Liver (tissue), 9 donors: ENCODE results near the gene MIR17HG. TPM values are rescaled to one million over a fixed set of nuclear protein-coding genes. Genes with fewer than 3 reads are reported as not detected.

ENCODE experiments used
- DNase-seq: peaks from one replicate; pipeline ENCODE4 v3.0.0-alpha.2; 2017; ENCODE audit warnings: low spot score
- H3K27ac ChIP-seq, 2 donors: one replicate each; pipeline ENCODE4 v1.7.0; 2013; ENCODE audit warnings: inconsistent platforms in 2 of 2, low read length in 2 of 2, control low read depth in 1 of 2, low read depth in 1 of 2, mild to moderate bottlenecking in 1 of 2
- H3K27me3 ChIP-seq, 4 donors: one replicate each; pipeline versions ENCODE4 v1.6.1 to v1.7.0; 2013; ENCODE audit warnings: low read length in 3 of 4, inconsistent platforms in 1 of 4, mild to moderate bottlenecking in 1 of 4, moderate library complexity in 1 of 4; ENCODE audit not compliant: control insufficient read depth in 4 of 4, insufficient read depth in 4 of 4
- H3K36me3 ChIP-seq, 4 donors: one replicate each; pipeline versions ENCODE4 v1.6.1 to v1.7.0; 2013; ENCODE audit warnings: low read length in 3 of 4, mild to moderate bottlenecking in 3 of 4, low read depth in 1 of 4, moderate library complexity in 1 of 4; ENCODE audit not compliant: control insufficient read depth in 4 of 4, insufficient read depth in 3 of 4
- H3K4me1 ChIP-seq, 4 donors: one replicate each; pipeline versions ENCODE4 v1.6.1 to v1.7.0; 2013; ENCODE audit warnings: low read length in 3 of 4, mild to moderate bottlenecking in 3 of 4, moderate library complexity in 1 of 4; ENCODE audit not compliant: control insufficient read depth in 4 of 4, insufficient read depth in 4 of 4
- H3K4me3 ChIP-seq, 3 donors: one replicate each; pipeline versions ENCODE4 v1.6.1 to v1.7.0; 2013; ENCODE audit warnings: low read length in 3 of 3, control low read depth in 1 of 3, low read depth in 1 of 3, mild to moderate bottlenecking in 1 of 3
- H3K9ac ChIP-seq, 2 donors: one replicate each; pipeline ENCODE4 v1.7.0; 2013; ENCODE audit warnings: low read length in 2 of 2, mild to moderate bottlenecking in 2 of 2, moderate library complexity in 2 of 2, control low read depth in 1 of 2, low read depth in 1 of 2
- H3K9me3 ChIP-seq, 4 donors: one replicate each; pipeline versions ENCODE4 v1.6.1 to v1.7.0; 2013; ENCODE audit warnings: low read length in 3 of 4; ENCODE audit not compliant: control insufficient read depth in 4 of 4
- EGR1 ChIP-seq, 2 donors: IDR thresholded peaks; 2 replicates each; pipeline ENCODE4 v1.6.1; 2016 to 2018; ENCODE audit warnings: antibody characterized with exemption in 2 of 2, low read depth in 2 of 2
- FOXA1 ChIP-seq: IDR thresholded peaks from 2 replicates; pipeline ENCODE4 v1.6.1; 2016; ENCODE audit warnings: antibody characterized with exemption
- FOXA2 ChIP-seq: IDR thresholded peaks from 2 replicates; pipeline ENCODE4 v1.6.1; 2016; ENCODE audit warnings: antibody characterized with exemption
- GABPA ChIP-seq, 2 donors: IDR thresholded peaks in 1 of 2; conservative IDR thresholded peaks in 1 of 2; 2 replicates each; pipeline ENCODE4 v1.6.1; 2016; ENCODE audit warnings: antibody characterized with exemption in 2 of 2, mild to moderate bottlenecking in 1 of 2, moderate library complexity in 1 of 2
- HNF4A ChIP-seq, 2 donors: conservative IDR thresholded peaks; 2 replicates each; pipeline ENCODE4 v1.6.1; 2016; ENCODE audit warnings: antibody characterized with exemption in 2 of 2, mild to moderate bottlenecking in 2 of 2
- HNF4G ChIP-seq: IDR thresholded peaks from 2 replicates; pipeline ENCODE4 v1.6.1; 2016; ENCODE audit warnings: antibody characterized with exemption
- JUND ChIP-seq, 2 donors: IDR thresholded peaks; 2 replicates each; pipeline ENCODE4 v1.6.1; 2016; ENCODE audit warnings: antibody characterized with exemption in 2 of 2
- NR2F2 ChIP-seq: IDR thresholded peaks from 2 replicates; pipeline ENCODE4 v1.6.1; 2016; ENCODE audit warnings: antibody characterized with exemption
- RAD21 ChIP-seq, 2 donors: IDR thresholded peaks; 2 replicates each; pipeline ENCODE4 v1.6.1; 2016; ENCODE audit warnings: antibody characterized with exemption in 2 of 2, mild to moderate bottlenecking in 2 of 2
- RXRA ChIP-seq, 2 donors: IDR thresholded peaks; 2 replicates each; pipeline ENCODE4 v1.6.1; 2017 to 2018; ENCODE audit warnings: antibody characterized with exemption in 2 of 2, mild to moderate bottlenecking in 1 of 2
- SP1 ChIP-seq: IDR thresholded peaks from 2 replicates; pipeline ENCODE4 v1.6.1; 2018; ENCODE audit warnings: antibody characterized with exemption, mild to moderate bottlenecking
- TAF1 ChIP-seq: conservative IDR thresholded peaks from 2 replicates; pipeline ENCODE4 v1.6.1; 2016; ENCODE audit warnings: antibody characterized with exemption, mild to moderate bottlenecking
- YY1 ChIP-seq: IDR thresholded peaks from 2 replicates; pipeline ENCODE4 v1.6.1; 2016; ENCODE audit warnings: antibody characterized with exemption, mild to moderate bottlenecking
- WGBS: extraction: QIAGEN DNeasy Blood & Tissue Kit; methylation state at CpG from one replicate; pipeline ENCODE4 v1.1.7; 2013; 5-methylcytosine and 5-hydroxymethylcytosine counted together
- polyA plus RNA-seq, 2 donors: library from polyadenylated mRNA; stranded (reverse) in 1 of 2; unstranded in 1 of 2; fragments of 200-250 nt in 1 of 2; fragments of >200 nt in 1 of 2; fragmentation: Nextera tagmentation in 1 of 2; extraction: Ambion mirVana in 1 of 2; gene quantifications; one replicate each; pipeline versions ENCODE4 v1.2.1 to v1.2.3, GENCODE V29; 2013 to 2015
- total RNA-seq, 2 donors: library from RNA; depleted of rRNA; stranded (reverse); fragments of >200 nt; gene quantifications; one replicate each; pipeline ENCODE4 v1.2.3, GENCODE V29; 2014
- TF ChIP-seq, protein P1 (sequence below): IDR thresholded peaks from 2 replicates; pipeline ENCODE4 v1.6.1; 2016; ENCODE audit warnings: antibody characterized with exemption
- TF ChIP-seq, protein P2 (sequence below): IDR thresholded peaks from 2 replicates; pipeline ENCODE4 v1.6.1; 2016; ENCODE audit warnings: antibody characterized with exemption, mild to moderate bottlenecking
- TF ChIP-seq, protein P3 (sequence below): fragments of 150-350 bp; IDR thresholded peaks from 2 replicates; pipeline ENCODE4 v1.5.1; 2017; ENCODE audit warnings: improper control_type of control experiment, low read depth, low read length; ENCODE audit not compliant: missing input control
- TF ChIP-seq, protein P4 (sequence below): IDR thresholded peaks from 2 replicates; pipeline ENCODE4 v1.6.1; 2016; ENCODE audit warnings: antibody characterized with exemption
- TF ChIP-seq, protein P5 (sequence below): IDR thresholded peaks from 2 replicates; pipeline ENCODE4 v1.6.1; 2016; ENCODE audit warnings: antibody characterized with exemption
- donor health status: healthy.
- donor health status: healthy.
- donor health status: healthy.
- donor health status: healthy.
- donor health status: healthy.

The MIR17HG gene
- total and polyA plus RNA-seq, 4 donors: 0.27 to 7.7 (median 4.4) TPM

DNA sequence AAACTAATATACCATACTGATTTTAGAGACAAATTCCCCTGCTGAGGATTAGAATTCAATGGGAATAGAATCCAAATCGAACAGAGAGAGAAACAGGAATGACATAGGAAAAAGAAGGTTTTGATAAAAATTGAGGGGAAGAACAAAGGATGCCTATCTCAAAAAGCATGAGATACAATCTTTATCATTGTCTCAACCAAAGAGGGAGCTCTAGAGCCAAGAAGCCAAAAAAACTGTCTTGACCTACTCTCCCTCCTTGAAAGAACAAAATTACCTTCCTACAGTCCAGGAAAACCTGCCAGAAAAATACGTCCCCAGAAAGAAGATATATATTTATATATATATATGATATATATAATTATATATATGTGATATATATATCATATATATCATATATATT, 39.2 kb upstream of the MIR17HG start:
- no peaks in the 10 kb centered on the region for H3K4me1 ChIP-seq
- H3K4me3 ChIP-seq: no peak overlapping the region
- no peak overlapping the region for H3K27ac ChIP-seq
- H3K9ac ChIP-seq: no peak overlapping the region
- no peaks in the 10 kb centered on the region for H3K9me3 ChIP-seq
- 51% methylated on average over 2 of the region's 2 CpGs for WGBS
- no peaks in the 10 kb centered on the region for H3K36me3 ChIP-seq
- peaks cover 0 to 15% (median 0%) of the 10 kb centered on the region in 4 donors for H3K27me3 ChIP-seq
- no peak for DNase-seq
- TF ChIP-seq, protein P1, sequence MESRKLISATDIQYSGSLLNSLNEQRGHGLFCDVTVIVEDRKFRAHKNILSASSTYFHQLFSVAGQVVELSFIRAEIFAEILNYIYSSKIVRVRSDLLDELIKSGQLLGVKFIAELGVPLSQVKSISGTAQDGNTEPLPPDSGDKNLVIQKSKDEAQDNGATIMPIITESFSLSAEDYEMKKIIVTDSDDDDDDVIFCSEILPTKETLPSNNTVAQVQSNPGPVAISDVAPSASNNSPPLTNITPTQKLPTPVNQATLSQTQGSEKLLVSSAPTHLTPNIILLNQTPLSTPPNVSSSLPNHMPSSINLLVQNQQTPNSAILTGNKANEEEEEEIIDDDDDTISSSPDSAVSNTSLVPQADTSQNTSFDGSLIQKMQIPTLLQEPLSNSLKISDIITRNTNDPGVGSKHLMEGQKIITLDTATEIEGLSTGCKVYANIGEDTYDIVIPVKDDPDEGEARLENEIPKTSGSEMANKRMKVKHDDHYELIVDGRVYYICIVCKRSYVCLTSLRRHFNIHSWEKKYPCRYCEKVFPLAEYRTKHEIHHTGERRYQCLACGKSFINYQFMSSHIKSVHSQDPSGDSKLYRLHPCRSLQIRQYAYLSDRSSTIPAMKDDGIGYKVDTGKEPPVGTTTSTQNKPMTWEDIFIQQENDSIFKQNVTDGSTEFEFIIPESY: no peak
- TF ChIP-seq HNF4G (no peak), FOXA1 (no peak), JUND (IDR thresholded peaks at IDR 0.05) (no peak), SP1 (no peak), TAF1 (no peak), GABPA (IDR thresholded peaks at IDR 0.05 in 1 of 2, conservative IDR thresholded peaks at IDR 0.05 in 1 of 2) (no peak), RAD21 (IDR thresholded peaks at IDR 0.05) (no peak), RXRA (IDR thresholded peaks at IDR 0.05) (no peak), HNF4A (conservative IDR thresholded peaks at IDR 0.05) (no peak), FOXA2 (no peak), NR2F2 (no peak), YY1 (no peak)
- TF ChIP-seq, protein P2, sequence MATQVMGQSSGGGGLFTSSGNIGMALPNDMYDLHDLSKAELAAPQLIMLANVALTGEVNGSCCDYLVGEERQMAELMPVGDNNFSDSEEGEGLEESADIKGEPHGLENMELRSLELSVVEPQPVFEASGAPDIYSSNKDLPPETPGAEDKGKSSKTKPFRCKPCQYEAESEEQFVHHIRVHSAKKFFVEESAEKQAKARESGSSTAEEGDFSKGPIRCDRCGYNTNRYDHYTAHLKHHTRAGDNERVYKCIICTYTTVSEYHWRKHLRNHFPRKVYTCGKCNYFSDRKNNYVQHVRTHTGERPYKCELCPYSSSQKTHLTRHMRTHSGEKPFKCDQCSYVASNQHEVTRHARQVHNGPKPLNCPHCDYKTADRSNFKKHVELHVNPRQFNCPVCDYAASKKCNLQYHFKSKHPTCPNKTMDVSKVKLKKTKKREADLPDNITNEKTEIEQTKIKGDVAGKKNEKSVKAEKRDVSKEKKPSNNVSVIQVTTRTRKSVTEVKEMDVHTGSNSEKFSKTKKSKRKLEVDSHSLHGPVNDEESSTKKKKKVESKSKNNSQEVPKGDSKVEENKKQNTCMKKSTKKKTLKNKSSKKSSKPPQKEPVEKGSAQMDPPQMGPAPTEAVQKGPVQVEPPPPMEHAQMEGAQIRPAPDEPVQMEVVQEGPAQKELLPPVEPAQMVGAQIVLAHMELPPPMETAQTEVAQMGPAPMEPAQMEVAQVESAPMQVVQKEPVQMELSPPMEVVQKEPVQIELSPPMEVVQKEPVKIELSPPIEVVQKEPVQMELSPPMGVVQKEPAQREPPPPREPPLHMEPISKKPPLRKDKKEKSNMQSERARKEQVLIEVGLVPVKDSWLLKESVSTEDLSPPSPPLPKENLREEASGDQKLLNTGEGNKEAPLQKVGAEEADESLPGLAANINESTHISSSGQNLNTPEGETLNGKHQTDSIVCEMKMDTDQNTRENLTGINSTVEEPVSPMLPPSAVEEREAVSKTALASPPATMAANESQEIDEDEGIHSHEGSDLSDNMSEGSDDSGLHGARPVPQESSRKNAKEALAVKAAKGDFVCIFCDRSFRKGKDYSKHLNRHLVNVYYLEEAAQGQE: no peak
- TF ChIP-seq, protein P3, sequence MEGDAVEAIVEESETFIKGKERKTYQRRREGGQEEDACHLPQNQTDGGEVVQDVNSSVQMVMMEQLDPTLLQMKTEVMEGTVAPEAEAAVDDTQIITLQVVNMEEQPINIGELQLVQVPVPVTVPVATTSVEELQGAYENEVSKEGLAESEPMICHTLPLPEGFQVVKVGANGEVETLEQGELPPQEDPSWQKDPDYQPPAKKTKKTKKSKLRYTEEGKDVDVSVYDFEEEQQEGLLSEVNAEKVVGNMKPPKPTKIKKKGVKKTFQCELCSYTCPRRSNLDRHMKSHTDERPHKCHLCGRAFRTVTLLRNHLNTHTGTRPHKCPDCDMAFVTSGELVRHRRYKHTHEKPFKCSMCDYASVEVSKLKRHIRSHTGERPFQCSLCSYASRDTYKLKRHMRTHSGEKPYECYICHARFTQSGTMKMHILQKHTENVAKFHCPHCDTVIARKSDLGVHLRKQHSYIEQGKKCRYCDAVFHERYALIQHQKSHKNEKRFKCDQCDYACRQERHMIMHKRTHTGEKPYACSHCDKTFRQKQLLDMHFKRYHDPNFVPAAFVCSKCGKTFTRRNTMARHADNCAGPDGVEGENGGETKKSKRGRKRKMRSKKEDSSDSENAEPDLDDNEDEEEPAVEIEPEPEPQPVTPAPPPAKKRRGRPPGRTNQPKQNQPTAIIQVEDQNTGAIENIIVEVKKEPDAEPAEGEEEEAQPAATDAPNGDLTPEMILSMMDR: no peak
- TF ChIP-seq, protein P4, sequence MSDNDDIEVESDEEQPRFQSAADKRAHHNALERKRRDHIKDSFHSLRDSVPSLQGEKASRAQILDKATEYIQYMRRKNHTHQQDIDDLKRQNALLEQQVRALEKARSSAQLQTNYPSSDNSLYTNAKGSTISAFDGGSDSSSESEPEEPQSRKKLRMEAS: no peak
- TF ChIP-seq, protein P5, sequence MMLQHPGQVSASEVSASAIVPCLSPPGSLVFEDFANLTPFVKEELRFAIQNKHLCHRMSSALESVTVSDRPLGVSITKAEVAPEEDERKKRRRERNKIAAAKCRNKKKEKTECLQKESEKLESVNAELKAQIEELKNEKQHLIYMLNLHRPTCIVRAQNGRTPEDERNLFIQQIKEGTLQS: no peak

DNA sequence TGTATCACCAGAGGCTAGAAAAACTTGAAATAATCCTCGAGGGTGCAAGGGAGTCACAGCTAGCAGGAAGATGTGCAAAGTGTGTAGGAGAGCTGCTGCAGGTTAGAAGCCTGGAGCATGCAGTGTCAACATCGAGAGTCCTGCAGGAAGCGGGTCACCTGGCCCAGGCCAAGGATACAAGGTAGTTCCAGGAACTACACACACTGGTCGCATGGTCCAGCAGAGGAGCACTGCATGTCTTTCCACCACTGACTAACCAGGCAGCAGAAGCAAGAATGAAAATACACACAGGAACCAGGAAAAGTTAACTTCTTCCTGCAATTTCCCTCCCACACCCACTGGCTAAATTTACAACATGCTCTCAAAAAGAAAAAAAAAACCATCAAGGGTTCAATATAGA, 36.0 kb upstream of the MIR17HG start:
- no peaks in the 10 kb centered on the region for H3K4me1 ChIP-seq
- peaks cover 0 to 21% (median 6%) of the 10 kb centered on the region in 4 donors for H3K27me3 ChIP-seq
- H3K9me3 ChIP-seq: no peaks in the 10 kb centered on the region
- no peak overlapping the region for H3K9ac ChIP-seq
- TF ChIP-seq EGR1 (IDR thresholded peaks at IDR 0.05; ENCODE audit: low read depth in 2 of 2): no peak
- TF ChIP-seq, protein P5: no peak
- TF ChIP-seq RXRA (IDR thresholded peaks at IDR 0.05): no peak
- TF ChIP-seq NR2F2: no peak
- TF ChIP-seq, protein P3: no peak
- TF ChIP-seq, protein P4: no peak
- no peak for TF ChIP-seq HNF4G
- TF ChIP-seq, protein P1: no peak
- TF ChIP-seq GABPA (IDR thresholded peaks at IDR 0.05 in 1 of 2, conservative IDR thresholded peaks at IDR 0.05 in 1 of 2): no peak
- no peaks in the 10 kb centered on the region for H3K36me3 ChIP-seq
- no peak overlapping the region for H3K4me3 ChIP-seq
- H3K27ac ChIP-seq: no peak overlapping the region
- 75% methylated on average over 4 of the region's 4 CpGs for WGBS
- DNase-seq: no peak
